GM13976 (cell line): ENCODE results near the gene FAM171A1.

ENCODE experiments used
- DNase-seq: peaks from one replicate; pipeline ENCODE4 v3.0.0; 2012; ENCODE audit warnings: low spot score
- in situ Hi-C: fragments of 300-500 bp; cut with MboI; formaldehyde crosslinking; loops from one replicate; pipeline ENCODE4 v1.12.0; 2022; ENCODE audit warnings: low sequenced_read_pairs, mixed read lengths, inconsistent platforms; ENCODE audit not compliant: unreplicated experiment
- TF ChIP-seq, protein P1 (sequence below): IDR thresholded peaks from 2 replicates; pipeline ENCODE4 v1.5.1; 2012; ENCODE audit warnings: borderline replicate concordance, mild to moderate bottlenecking; ENCODE audit not compliant: insufficient read depth; ENCODE audit errors: extremely low read depth, missing control alignments, control extremely low read depth

The FAM171A1 gene

DNA sequence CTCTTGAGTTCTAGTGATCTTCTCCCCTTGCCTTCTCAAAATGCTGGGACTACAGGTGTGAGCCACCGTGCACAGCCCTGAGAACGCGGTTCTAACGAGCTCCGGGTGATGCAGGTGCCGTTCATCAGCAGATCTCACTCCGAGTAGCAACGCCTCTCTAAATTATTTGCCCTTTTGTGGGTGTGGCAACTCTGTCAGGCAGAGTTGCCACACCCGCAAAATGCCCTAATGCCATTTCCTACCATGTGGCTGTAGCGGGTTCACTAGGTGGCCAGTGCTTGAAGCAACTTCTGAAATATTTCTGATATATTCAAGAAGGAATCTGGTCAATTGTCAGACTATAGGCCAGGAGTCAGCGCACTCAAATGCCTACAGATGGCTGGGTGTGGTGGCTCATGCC, 139.7 kb downstream of the FAM171A1 start:
- in situ Hi-C loops: no loop called here
- TF ChIP-seq, protein P1, sequence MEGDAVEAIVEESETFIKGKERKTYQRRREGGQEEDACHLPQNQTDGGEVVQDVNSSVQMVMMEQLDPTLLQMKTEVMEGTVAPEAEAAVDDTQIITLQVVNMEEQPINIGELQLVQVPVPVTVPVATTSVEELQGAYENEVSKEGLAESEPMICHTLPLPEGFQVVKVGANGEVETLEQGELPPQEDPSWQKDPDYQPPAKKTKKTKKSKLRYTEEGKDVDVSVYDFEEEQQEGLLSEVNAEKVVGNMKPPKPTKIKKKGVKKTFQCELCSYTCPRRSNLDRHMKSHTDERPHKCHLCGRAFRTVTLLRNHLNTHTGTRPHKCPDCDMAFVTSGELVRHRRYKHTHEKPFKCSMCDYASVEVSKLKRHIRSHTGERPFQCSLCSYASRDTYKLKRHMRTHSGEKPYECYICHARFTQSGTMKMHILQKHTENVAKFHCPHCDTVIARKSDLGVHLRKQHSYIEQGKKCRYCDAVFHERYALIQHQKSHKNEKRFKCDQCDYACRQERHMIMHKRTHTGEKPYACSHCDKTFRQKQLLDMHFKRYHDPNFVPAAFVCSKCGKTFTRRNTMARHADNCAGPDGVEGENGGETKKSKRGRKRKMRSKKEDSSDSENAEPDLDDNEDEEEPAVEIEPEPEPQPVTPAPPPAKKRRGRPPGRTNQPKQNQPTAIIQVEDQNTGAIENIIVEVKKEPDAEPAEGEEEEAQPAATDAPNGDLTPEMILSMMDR: no peak
- DNase-seq: no peak

DNA sequence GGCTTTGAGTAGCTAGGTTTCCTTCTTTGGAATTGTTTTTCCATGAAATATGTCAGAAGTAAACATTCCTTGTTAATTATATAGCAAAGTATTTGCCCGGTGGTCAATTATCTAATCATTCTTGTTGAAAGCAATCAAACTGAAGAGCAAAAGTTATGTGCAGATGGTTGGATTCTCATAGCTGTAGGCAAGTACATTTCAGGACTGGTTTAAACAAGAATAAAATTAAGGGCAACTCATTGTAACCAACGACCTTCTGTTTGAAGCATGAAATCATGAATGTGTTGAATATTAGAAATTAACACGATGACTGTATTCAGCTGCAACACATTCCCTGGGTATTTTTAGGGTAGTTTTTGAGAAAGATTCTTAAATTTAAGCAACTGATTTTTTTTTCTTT, 140.8 kb downstream of the FAM171A1 start:
- TF ChIP-seq, protein P1: no peak
- in situ Hi-C loops: no loop called here

DNA sequence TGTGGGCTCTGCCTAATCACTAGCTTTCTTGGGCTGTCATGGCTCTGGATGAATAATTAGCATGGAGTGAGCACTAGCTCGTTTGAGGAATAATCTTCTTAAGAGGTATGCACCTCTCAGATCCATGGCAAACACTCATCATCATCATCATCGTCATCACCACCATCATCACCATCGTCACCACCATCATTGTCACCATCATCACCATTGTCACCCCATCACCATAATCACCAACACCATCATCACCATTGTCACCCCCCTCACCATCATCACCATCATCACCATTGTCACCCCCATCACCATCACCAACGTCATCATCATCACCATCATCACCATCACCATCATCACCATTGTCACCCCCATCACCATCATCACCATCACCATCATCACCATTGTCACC, 141.8 kb downstream of the FAM171A1 start:
- DNase-seq: no peak
- in situ Hi-C loops: no loop called here

More for the DNA sequence above, 140.8 kb downstream of the FAM171A1 start:
- DNase-seq: no peak

DNA sequence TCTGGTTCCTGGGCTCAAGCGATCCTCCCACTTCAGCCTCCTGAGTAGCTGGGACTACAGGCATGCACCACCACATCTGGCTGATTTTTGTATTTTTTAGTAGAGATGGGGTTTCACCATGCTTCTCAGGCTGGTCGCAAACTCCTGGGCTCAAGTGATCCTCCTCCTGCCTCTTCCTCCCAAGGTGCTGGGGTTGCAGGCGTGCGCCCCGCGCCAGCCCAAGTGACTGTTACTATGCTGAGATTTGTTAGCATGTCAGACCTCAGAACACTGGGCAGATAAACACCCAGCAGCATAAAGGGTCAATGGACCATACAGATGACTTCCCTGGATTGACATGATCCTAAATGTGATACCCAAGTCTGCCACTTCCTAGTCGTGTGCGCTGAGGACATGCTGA, 142.7 kb downstream of the FAM171A1 start:
- in situ Hi-C loops: no loop called here
- no peak for DNase-seq
- TF ChIP-seq, protein P1: no peak

More for the DNA sequence above, 141.8 kb downstream of the FAM171A1 start:
- TF ChIP-seq, protein P1: no peak

DNA sequence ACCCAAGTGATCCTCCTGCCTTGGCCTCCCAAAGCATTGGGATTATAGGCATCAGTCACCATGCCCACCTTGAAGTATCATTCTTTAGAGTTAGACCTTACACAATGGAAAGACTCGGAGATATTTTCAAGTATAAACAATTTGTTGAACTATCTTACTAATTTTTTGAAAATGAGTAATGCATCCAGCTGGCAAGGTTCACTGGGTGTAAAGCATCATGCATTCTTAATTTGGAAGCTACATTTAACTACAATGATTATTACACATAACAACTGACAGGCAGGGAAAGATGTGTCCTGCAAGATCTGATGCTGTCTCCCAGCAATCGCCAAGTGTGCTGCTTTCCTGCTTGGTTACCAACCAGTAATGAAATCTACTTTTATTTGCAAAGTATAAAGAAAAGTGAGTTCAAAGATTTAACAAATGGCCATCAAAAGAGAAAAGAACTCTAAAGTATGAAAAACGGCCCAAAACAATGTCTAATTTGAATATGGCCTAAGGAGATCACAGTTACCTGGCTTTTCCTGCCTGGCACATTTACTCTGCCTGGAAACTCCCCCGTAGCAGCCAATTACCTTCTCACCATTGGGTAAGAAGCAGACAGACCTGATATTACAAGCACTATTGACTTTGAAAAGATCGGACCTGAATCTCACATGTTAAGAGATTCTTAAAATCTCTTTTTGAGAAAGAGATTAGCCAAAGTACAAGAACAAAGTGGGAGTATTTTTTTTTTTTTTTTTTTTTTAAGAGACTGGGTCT, 143.3 kb downstream of the FAM171A1 start:
- DNase-seq: no peak
- TF ChIP-seq, protein P1: no peak
- in situ Hi-C loops: no loop called here

DNA sequence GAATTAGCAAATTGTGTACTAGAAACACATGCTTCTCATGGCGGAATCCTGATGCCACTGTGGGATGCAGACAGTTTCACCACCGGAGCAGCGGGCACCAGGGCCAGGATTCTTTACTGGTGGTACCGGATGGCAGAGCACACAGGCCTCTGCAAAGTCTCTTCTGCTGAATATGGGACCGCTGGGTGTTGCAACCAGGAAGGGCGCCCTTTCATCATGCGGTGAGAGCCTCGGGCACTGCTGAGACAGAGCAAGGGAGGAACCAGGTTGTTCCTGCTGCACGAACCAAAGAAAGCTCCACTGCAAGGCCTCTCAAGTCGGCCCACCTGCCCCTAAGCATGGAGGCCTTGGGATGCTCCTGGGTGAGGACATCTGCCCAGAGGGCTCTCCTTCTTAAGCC, 145.6 kb downstream of the FAM171A1 start:
- no peak for DNase-seq
- in situ Hi-C loops: no loop called here
- TF ChIP-seq, protein P1: no peak
